ENCODE data around the gene CHST11.
"Not testable (repeated sequence)": the region's sequence is repeated elsewhere in the genome, so short reads cannot be mapped to it uniquely, and the experiment has no call there.

CHST11 gene

GRCh38 chr12:104565606-104566243, 109.0 kb downstream of the CHST11 start:
- DNase-seq (ENCODE audit: low read depth), result no peak

- no peak for DNase-seq (ENCODE audit: low read depth)
These were observed 109.7 kb downstream of the CHST11 start for GRCh38 chr12:104566244-104566993.

- DNase-seq (ENCODE audit: low read depth), result no peak
These were observed 111.2 kb downstream of the CHST11 start for GRCh38 chr12:104567832-104568486.

GRCh38 chr12:104568487-104568868, 111.7 kb downstream of the CHST11 start:
- no peak for DNase-seq (ENCODE audit: low read depth)

- DNase-seq (ENCODE audit: low read depth), result no peak
These were observed 112.2 kb downstream of the CHST11 start for GRCh38 chr12:104568935-104569334.

GRCh38 chr12:104569346-104570173, 112.8 kb downstream of the CHST11 start:
- DNase-seq (ENCODE audit: low read depth), result no peak

GRCh38 chr12:104570174-104570907, 113.6 kb downstream of the CHST11 start:
- no peak for DNase-seq (ENCODE audit: low read depth)

- DNase-seq (ENCODE audit: low read depth), result no peak
These were observed 114.6 kb downstream of the CHST11 start for GRCh38 chr12:104571328-104571727.

- DNase-seq (ENCODE audit: low read depth), result not testable (repeated sequence)
These were observed 117.6 kb downstream of the CHST11 start for GRCh38 chr12:104574353-104574752.

- not testable (repeated sequence) for DNase-seq (ENCODE audit: low read depth)
These were observed 118.0 kb downstream of the CHST11 start for GRCh38 chr12:104574758-104575157.

GRCh38 chr12:104575442-104576186, 118.9 kb downstream of the CHST11 start:
- DNase-seq (ENCODE audit: low read depth), result no peak

- no peak for DNase-seq (ENCODE audit: low read depth)
These were observed 119.5 kb downstream of the CHST11 start for GRCh38 chr12:104576187-104576778.

- no peak for DNase-seq (ENCODE audit: low read depth)
These were observed 120.3 kb downstream of the CHST11 start for GRCh38 chr12:104576980-104577580.

GRCh38 chr12:104577581-104577981, 120.8 kb downstream of the CHST11 start:
- no peak for DNase-seq (ENCODE audit: low read depth)

GRCh38 chr12:104578453-104578852, 121.7 kb downstream of the CHST11 start:
- no peak for DNase-seq (ENCODE audit: low read depth)

- DNase-seq (ENCODE audit: low read depth), result no peak
These were observed 123.2 kb downstream of the CHST11 start for GRCh38 chr12:104579718-104580495.

GRCh38 chr12:104581005-104581570, 124.3 kb downstream of the CHST11 start:
- no peak for DNase-seq (ENCODE audit: low read depth)

GRCh38 chr12:104582739-104583138, 126.0 kb downstream of the CHST11 start:
- no peak for DNase-seq (ENCODE audit: low read depth)

GRCh38 chr12:104583301-104583700, 126.6 kb downstream of the CHST11 start:
- DNase-seq (ENCODE audit: low read depth), result no peak
